GM18951 (cell line): ENCODE results near the gene RBP2.

Experiments
- POLR2A ChIP-seq: IDR thresholded peaks from 4 replicates; pipeline ENCODE4 v1.6.1; 2011; ENCODE audit warnings: mild to moderate bottlenecking; ENCODE audit not compliant: insufficient read length, insufficient read depth; ENCODE audit errors: extremely low read depth
- in situ Hi-C: fragments of 300-500 bp; cut with MboI; formaldehyde crosslinking; loops from one replicate; pipeline ENCODE4 v1.12.0; 2022; ENCODE audit warnings: low sequenced_read_pairs, mixed read lengths, inconsistent platforms; ENCODE audit not compliant: unreplicated experiment

RBP2 gene

GRCh38 chr3:139468399-139468798, 7.9 kb downstream of the RBP2 start:
- in situ Hi-C loops, result no loop called here
- no peak for TF ChIP-seq POLR2A

GRCh38 chr3:139466360-139466759, 10.0 kb downstream of the RBP2 start:
- in situ Hi-C loops, result no loop called here
- TF ChIP-seq POLR2A, result no peak

DNA sequence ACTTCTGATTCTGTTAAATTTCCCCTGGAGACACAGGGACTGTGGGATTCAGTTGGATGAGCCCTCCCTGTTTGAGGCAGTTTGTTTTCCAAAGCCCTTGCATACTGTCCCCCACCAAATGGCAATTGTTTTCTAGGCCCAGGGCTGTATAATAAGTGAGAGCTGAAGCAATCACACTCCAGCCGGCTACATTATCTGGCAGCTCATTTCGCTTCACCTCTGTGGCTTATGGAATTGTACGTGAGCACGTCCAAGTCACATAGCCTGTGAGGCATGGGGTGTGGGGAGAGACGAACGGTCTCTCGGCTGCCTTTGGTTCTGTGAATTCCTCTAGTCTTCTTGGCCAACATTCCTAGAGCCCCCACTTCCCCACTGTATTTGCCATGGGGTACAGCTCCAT, 10.7 kb downstream of the RBP2 start:
- TF ChIP-seq POLR2A, result no peak
- in situ Hi-C loops, result no loop called here

GRCh38 chr3:139463466-139463865, 12.8 kb downstream of the RBP2 start:
- in situ Hi-C loops, result no loop called here
- no peak for TF ChIP-seq POLR2A

- in situ Hi-C loops, result no loop called here
- no peak for TF ChIP-seq POLR2A
These were observed 15.8 kb downstream of the RBP2 start for GRCh38 chr3:139460529-139460928.

- in situ Hi-C loops, result no loop called here
- no peak for TF ChIP-seq POLR2A
These were observed 16.2 kb downstream of the RBP2 start for GRCh38 chr3:139460076-139460475.

DNA sequence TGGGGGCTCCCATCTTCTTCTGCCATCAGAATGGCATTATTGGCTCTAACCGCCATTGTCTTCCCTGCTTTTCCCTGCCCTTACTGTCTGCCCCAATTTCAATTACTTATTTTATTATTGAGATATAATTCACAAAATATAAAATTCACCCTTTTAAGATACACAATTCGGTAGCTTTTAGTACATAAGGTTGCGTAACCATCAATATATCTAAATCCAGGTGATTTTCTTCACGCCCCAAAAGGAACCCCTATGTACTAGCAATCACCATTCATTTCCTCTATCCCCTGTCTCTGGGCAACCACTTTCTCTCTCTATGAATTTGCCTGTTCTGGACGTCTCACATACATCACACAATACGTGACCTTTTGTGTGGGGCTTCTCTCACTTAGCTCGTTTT, 18.0 kb downstream of the RBP2 start:
- no peak for TF ChIP-seq POLR2A
- in situ Hi-C loops, result no loop called here

DNA sequence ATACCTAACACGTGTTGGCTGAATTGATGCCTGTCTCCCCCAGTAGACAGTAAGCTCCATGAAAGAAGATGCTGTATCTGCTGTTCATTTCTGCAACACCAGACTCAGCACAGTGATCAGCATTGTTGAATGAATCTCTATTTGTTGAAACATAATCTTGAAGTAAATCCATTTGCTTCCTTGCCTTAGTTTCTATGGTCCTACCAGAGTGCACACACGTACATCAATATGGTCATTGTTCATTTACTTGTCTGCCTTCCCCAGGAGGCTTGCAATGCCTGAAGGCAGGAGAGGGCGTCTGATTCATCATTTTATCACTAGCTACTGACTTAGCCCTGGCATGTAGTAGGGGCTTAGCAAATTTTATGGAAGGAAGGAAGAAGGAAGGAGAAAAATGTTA, 19.2 kb downstream of the RBP2 start:
- in situ Hi-C loops, result no loop called here
- TF ChIP-seq POLR2A, result no peak

- TF ChIP-seq POLR2A, result no peak
- in situ Hi-C loops, result no loop called here
These were observed 19.9 kb downstream of the RBP2 start for GRCh38 chr3:139456386-139456785.

- in situ Hi-C loops, result no loop called here
- no peak for TF ChIP-seq POLR2A
These were observed 20.5 kb downstream of the RBP2 start for GRCh38 chr3:139455855-139456254.

- in situ Hi-C loops, result no loop called here
These were observed 21.1 kb downstream of the RBP2 start for GRCh38 chr3:139455206-139455605.

GRCh38 chr3:139454346-139454745, 22.0 kb downstream of the RBP2 start:
- TF ChIP-seq POLR2A, result no peak
- in situ Hi-C loops, result no loop called here

More at GRCh38 chr3:139455206-139455605, 21.1 kb downstream of the RBP2 start:
- no peak for TF ChIP-seq POLR2A

- TF ChIP-seq POLR2A, result no peak
- in situ Hi-C loops, result no loop called here
These were observed 26.2 kb downstream of the RBP2 start for GRCh38 chr3:139450159-139450558.

DNA sequence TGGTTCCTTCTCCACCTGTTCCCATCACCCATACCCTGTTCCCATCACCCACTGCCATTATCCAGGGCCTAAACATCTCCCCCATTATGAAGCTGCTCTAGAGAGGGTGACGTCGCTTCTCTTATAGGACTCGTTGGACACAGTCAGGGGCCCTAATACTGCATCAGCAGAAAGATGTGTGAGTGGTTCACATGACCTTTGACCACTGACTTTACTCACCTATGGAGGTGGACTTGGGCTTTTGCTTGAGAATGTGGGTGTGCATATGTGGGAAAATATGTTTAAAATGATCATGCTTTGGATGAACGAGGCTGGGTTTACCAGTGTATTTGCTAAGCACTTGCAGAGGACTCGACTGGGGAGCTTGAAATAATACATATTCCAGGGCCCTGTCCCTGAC, 26.8 kb downstream of the RBP2 start:
- in situ Hi-C loops, result no loop called here
- TF ChIP-seq POLR2A, result no peak

GRCh38 chr3:139448104-139448503, 28.2 kb downstream of the RBP2 start:
- in situ Hi-C loops, result no loop called here

More at GRCh38 chr3:139448104-139448503, 28.2 kb downstream of the RBP2 start:
- no peak for TF ChIP-seq POLR2A
